Activated CD4-positive, CD25-positive, alpha-beta regulatory T cell treated with anti-CD3 and anti-CD28 coated beads, Interleukin-2, amount 50 U/mL, for 24 hours (primary cell): ENCODE results near the gene NFE2.
"Not testable (repeated sequence)": the region's sequence is repeated elsewhere in the genome, so short reads cannot be mapped to it uniquely, and the experiment has no call there.

ENCODE experiments used
- ATAC-seq, 2 donors: fragments of 150-1000 bp; cut with Tn5 transposase; one replicate each; pipeline ENCODE4 v1.10.0; 2021; ENCODE audit warnings: mild to moderate bottlenecking in 1 of 2, moderate library complexity in 1 of 2

The NFE2 gene

GRCh38 chr12:54306925-54307741 lies 6.3 kb upstream of the NFE2 start:
- no peak for ATAC-seq

- peak; percentile 12 to 13 for ATAC-seq
Measured at GRCh38 chr12:54304187-54304810, 3.5 kb upstream of the NFE2 start.

- no peak for ATAC-seq
Measured at GRCh38 chr12:54303640-54304039, 2.8 kb upstream of the NFE2 start.

- no peak for ATAC-seq
Measured at GRCh38 chr12:54301428-54302048, 723 bp upstream of the NFE2 start.

- no peak for ATAC-seq
Measured at GRCh38 chr12:54300225-54300731, 537 bp downstream of the NFE2 start.

GRCh38 chr12:54299515-54300224 lies 1.1 kb downstream of the NFE2 start:
- no peak for ATAC-seq

- no peak for ATAC-seq
Measured at GRCh38 chr12:54298904-54299303, 1.9 kb downstream of the NFE2 start.

- ATAC-seq = no peak
Measured at GRCh38 chr12:54296393-54297099, 4.3 kb downstream of the NFE2 start.

- no peak for ATAC-seq
Measured at GRCh38 chr12:54294953-54295566, 5.8 kb downstream of the NFE2 start.

GRCh38 chr12:54294152-54294952 lies 6.5 kb downstream of the NFE2 start:
- peak; percentile 52 to 67 for ATAC-seq

GRCh38 chr12:54292931-54293241 lies 7.9 kb downstream of the NFE2 start:
- no peak for ATAC-seq

- ATAC-seq = no peak
Measured at GRCh38 chr12:54292083-54292930, 8.5 kb downstream of the NFE2 start.

GRCh38 chr12:54287261-54288157 lies 13.3 kb downstream of the NFE2 start:
- ATAC-seq = peak; percentile 3 to 7

GRCh38 chr12:54286042-54287030 lies 14.5 kb downstream of the NFE2 start:
- ATAC-seq = peak in 1 of 2 donors; percentile 4

- no peak for ATAC-seq
Measured at GRCh38 chr12:54285150-54286041, 15.4 kb downstream of the NFE2 start.

GRCh38 chr12:54284070-54284780 lies 16.6 kb downstream of the NFE2 start:
- ATAC-seq = not testable (repeated sequence)
